ENCODE results near the gene ARID1B.

Gene ARID1B

GRCh38 chr6:156842598-156843250, 65.5 kb downstream of the ARID1B start:
- Histone ChIP-seq H3K36me3 (ENCODE audit: control insufficient read depth, insufficient read depth, low read length) (no peaks in the 10 kb centered on the region), H3K4me1 (ENCODE audit: control insufficient read depth, insufficient read depth, low read length) (peaks cover 19% of the 10 kb centered on the region), H3K4me3 (ENCODE audit: low read length) (no peak overlapping the region), H3K27ac (ENCODE audit: low read depth, low read length) (no peak overlapping the region), H3K9ac (ENCODE audit: low read length) (no peak overlapping the region), H3K27me3 (ENCODE audit: control insufficient read depth, insufficient read depth, low read length) (no peaks in the 10 kb centered on the region)

- Histone ChIP-seq H3K4me3 (ENCODE audit: low read length) (no peak overlapping the region), H3K36me3 (ENCODE audit: control insufficient read depth, insufficient read depth, low read length) (no peaks in the 10 kb centered on the region), H3K4me1 (ENCODE audit: control insufficient read depth, insufficient read depth, low read length) (peaks cover 28% of the 10 kb centered on the region), H3K9ac (ENCODE audit: low read length) (no peak overlapping the region), H3K27me3 (ENCODE audit: control insufficient read depth, insufficient read depth, low read length) (no peaks in the 10 kb centered on the region), H3K27ac (ENCODE audit: low read depth, low read length) (no peak overlapping the region)
These were observed 66.9 kb downstream of the ARID1B start for GRCh38 chr6:156844089-156844488.

GRCh38 chr6:156845454-156846155, 68.4 kb downstream of the ARID1B start:
- no peak overlapping the region for H3K4me3 ChIP-seq (ENCODE audit: low read length)
- H3K27ac ChIP-seq (ENCODE audit: low read depth, low read length) = no peak overlapping the region
- no peaks in the 10 kb centered on the region for H3K36me3 ChIP-seq (ENCODE audit: control insufficient read depth, insufficient read depth, low read length)
- no peaks in the 10 kb centered on the region for H3K27me3 ChIP-seq (ENCODE audit: control insufficient read depth, insufficient read depth, low read length)
- no peak overlapping the region for H3K9ac ChIP-seq (ENCODE audit: low read length)
- peaks cover 34% of the 10 kb centered on the region for H3K4me1 ChIP-seq (ENCODE audit: control insufficient read depth, insufficient read depth, low read length)

GRCh38 chr6:156846845-156847599, 69.8 kb downstream of the ARID1B start:
- Histone ChIP-seq H3K4me1 (ENCODE audit: control insufficient read depth, insufficient read depth, low read length) (peaks cover 36% of the 10 kb centered on the region), H3K4me3 (ENCODE audit: low read length) (no peak overlapping the region), H3K9ac (ENCODE audit: low read length) (no peak overlapping the region), H3K27ac (ENCODE audit: low read depth, low read length) (no peak overlapping the region), H3K36me3 (ENCODE audit: control insufficient read depth, insufficient read depth, low read length) (no peaks in the 10 kb centered on the region), H3K27me3 (ENCODE audit: control insufficient read depth, insufficient read depth, low read length) (no peaks in the 10 kb centered on the region)

GRCh38 chr6:156848123-156848522, 70.9 kb downstream of the ARID1B start:
- no peaks in the 10 kb centered on the region for H3K27me3 ChIP-seq (ENCODE audit: control insufficient read depth, insufficient read depth, low read length)
- no peak overlapping the region for H3K4me3 ChIP-seq (ENCODE audit: low read length)
- no peaks in the 10 kb centered on the region for H3K36me3 ChIP-seq (ENCODE audit: control insufficient read depth, insufficient read depth, low read length)
- H3K9ac ChIP-seq (ENCODE audit: low read length) = no peak overlapping the region
- H3K4me1 ChIP-seq (ENCODE audit: control insufficient read depth, insufficient read depth, low read length) = peaks cover 33% of the 10 kb centered on the region
- no peak overlapping the region for H3K27ac ChIP-seq (ENCODE audit: low read depth, low read length)

- Histone ChIP-seq H3K27ac (ENCODE audit: low read depth, low read length) (no peak overlapping the region), H3K9ac (ENCODE audit: low read length) (no peak overlapping the region), H3K4me3 (ENCODE audit: low read length) (no peak overlapping the region), H3K27me3 (ENCODE audit: control insufficient read depth, insufficient read depth, low read length) (no peaks in the 10 kb centered on the region), H3K4me1 (ENCODE audit: control insufficient read depth, insufficient read depth, low read length) (peaks cover 33% of the 10 kb centered on the region), H3K36me3 (ENCODE audit: control insufficient read depth, insufficient read depth, low read length) (no peaks in the 10 kb centered on the region)
These were observed 71.4 kb downstream of the ARID1B start for GRCh38 chr6:156848533-156848932.

- H3K4me1 ChIP-seq (ENCODE audit: control insufficient read depth, insufficient read depth, low read length) = peaks cover 33% of the 10 kb centered on the region
These were observed 72.6 kb downstream of the ARID1B start for GRCh38 chr6:156849806-156850205.

GRCh38 chr6:156850353-156850752, 73.2 kb downstream of the ARID1B start:
- no peaks in the 10 kb centered on the region for H3K36me3 ChIP-seq (ENCODE audit: control insufficient read depth, insufficient read depth, low read length)
- H3K27me3 ChIP-seq (ENCODE audit: control insufficient read depth, insufficient read depth, low read length) = no peaks in the 10 kb centered on the region
- no peak overlapping the region for H3K4me3 ChIP-seq (ENCODE audit: low read length)
- no peak overlapping the region for H3K27ac ChIP-seq (ENCODE audit: low read depth, low read length)
- H3K4me1 ChIP-seq (ENCODE audit: control insufficient read depth, insufficient read depth, low read length) = peaks cover 29% of the 10 kb centered on the region
- H3K9ac ChIP-seq (ENCODE audit: low read length) = no peak overlapping the region

More at GRCh38 chr6:156849806-156850205, 72.6 kb downstream of the ARID1B start:
- no peak overlapping the region for H3K27ac ChIP-seq (ENCODE audit: low read depth, low read length)
- no peaks in the 10 kb centered on the region for H3K36me3 ChIP-seq (ENCODE audit: control insufficient read depth, insufficient read depth, low read length)
- H3K9ac ChIP-seq (ENCODE audit: low read length) = no peak overlapping the region
- H3K4me3 ChIP-seq (ENCODE audit: low read length) = no peak overlapping the region
- H3K27me3 ChIP-seq (ENCODE audit: control insufficient read depth, insufficient read depth, low read length) = no peaks in the 10 kb centered on the region

- no peaks in the 10 kb centered on the region for H3K36me3 ChIP-seq (ENCODE audit: control insufficient read depth, insufficient read depth, low read length)
- peaks cover 29% of the 10 kb centered on the region for H3K4me1 ChIP-seq (ENCODE audit: control insufficient read depth, insufficient read depth, low read length)
- no peaks in the 10 kb centered on the region for H3K27me3 ChIP-seq (ENCODE audit: control insufficient read depth, insufficient read depth, low read length)
- H3K9ac ChIP-seq (ENCODE audit: low read length) = no peak overlapping the region
- H3K4me3 ChIP-seq (ENCODE audit: low read length) = no peak overlapping the region
- H3K27ac ChIP-seq (ENCODE audit: low read depth, low read length) = no peak overlapping the region
These were observed 74.3 kb downstream of the ARID1B start for GRCh38 chr6:156851454-156851921.

- peaks cover 25% of the 10 kb centered on the region for H3K4me1 ChIP-seq (ENCODE audit: control insufficient read depth, insufficient read depth, low read length)
- H3K36me3 ChIP-seq (ENCODE audit: control insufficient read depth, insufficient read depth, low read length) = no peaks in the 10 kb centered on the region
- H3K9ac ChIP-seq (ENCODE audit: low read length) = no peak overlapping the region
- no peaks in the 10 kb centered on the region for H3K27me3 ChIP-seq (ENCODE audit: control insufficient read depth, insufficient read depth, low read length)
- no peak overlapping the region for H3K27ac ChIP-seq (ENCODE audit: low read depth, low read length)
- H3K4me3 ChIP-seq (ENCODE audit: low read length) = no peak overlapping the region
These were observed 75.1 kb downstream of the ARID1B start for GRCh38 chr6:156852147-156852857.

GRCh38 chr6:156852858-156853216, 75.7 kb downstream of the ARID1B start:
- Histone ChIP-seq H3K9ac (ENCODE audit: low read length) (no peak overlapping the region), H3K4me1 (ENCODE audit: control insufficient read depth, insufficient read depth, low read length) (peaks cover 20% of the 10 kb centered on the region), H3K4me3 (ENCODE audit: low read length) (no peak overlapping the region)

GRCh38 chr6:156853733-156854132, 76.6 kb downstream of the ARID1B start:
- Histone ChIP-seq H3K27me3 (ENCODE audit: control insufficient read depth, insufficient read depth, low read length) (no peaks in the 10 kb centered on the region), H3K36me3 (ENCODE audit: control insufficient read depth, insufficient read depth, low read length) (no peaks in the 10 kb centered on the region), H3K27ac (ENCODE audit: low read depth, low read length) (no peak overlapping the region), H3K9ac (ENCODE audit: low read length) (no peak overlapping the region), H3K4me3 (ENCODE audit: low read length) (no peak overlapping the region), H3K4me1 (ENCODE audit: control insufficient read depth, insufficient read depth, low read length) (peaks cover 14% of the 10 kb centered on the region)

More at GRCh38 chr6:156852858-156853216, 75.7 kb downstream of the ARID1B start:
- Histone ChIP-seq H3K27me3 (ENCODE audit: control insufficient read depth, insufficient read depth, low read length) (no peaks in the 10 kb centered on the region), H3K36me3 (ENCODE audit: control insufficient read depth, insufficient read depth, low read length) (no peaks in the 10 kb centered on the region), H3K27ac (ENCODE audit: low read depth, low read length) (no peak overlapping the region)

All from rectal smooth muscle tissue (tissue), 1 donor.